Activated effector memory CD4-positive, alpha-beta T cell treated with Interleukin-2 at 50 U/mL for 16 hours (primary cell): Measurements from ENCODE around the gene RAB36.

ENCODE experiments used
- DNase-seq: peaks from one replicate; pipeline ENCODE4 v3.0.0-alpha.2; 2020

The RAB36 gene

DNA sequence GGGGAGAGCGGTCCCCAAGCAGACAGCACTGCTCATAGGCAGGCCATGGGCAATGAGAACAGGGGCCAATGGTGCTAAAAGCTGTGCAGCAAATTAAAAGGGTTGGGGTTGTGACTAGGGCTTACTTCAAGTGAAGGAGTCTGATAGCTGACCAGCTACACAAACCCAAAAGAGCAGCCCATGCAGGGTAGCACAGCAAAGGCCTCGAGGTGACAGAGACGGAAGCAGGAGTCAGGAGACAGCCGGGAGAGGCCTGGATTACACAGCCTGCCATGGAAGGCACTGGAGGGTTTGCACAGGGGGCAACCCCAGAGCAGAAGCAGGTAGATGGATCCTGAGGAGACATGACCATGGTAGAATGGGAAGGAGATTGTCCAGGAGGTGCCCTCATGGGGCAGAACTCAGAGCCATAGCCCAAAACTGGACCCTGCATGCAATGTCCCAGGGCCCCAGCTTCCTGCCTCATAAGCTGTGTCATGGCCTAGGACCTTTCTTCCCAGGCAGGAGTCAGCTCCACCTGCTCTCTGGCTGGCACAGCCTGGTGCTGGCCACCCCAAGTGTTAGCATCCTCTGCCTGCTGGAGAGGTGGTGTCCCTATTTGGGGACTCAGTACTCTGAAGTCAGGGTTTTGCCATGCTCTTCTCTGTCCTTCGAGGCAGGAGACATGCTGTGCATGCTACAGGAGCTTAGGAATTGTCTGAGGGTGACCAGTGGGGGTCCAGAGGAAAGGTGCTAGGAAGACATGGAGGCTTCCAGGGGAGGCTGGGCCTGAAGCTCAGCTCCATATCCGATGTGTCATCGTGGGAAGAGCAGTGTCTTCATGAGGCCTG, 36.8 kb upstream of the RAB36 start:
- no peak for DNase-seq

DNA sequence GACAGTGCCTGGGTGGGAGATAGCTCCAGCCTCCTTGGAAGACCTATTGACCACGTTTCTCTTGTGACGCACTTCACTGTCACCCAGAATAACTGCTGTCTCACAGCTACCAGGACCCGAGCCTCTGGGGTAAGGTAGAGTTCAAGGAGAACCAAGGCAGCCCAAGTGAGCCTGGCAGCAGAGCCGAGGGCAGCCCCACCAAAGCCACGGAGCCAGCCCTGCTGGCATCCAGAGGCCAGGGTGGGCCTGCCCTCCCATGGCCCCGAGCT, 36.3 kb upstream of the RAB36 start:
- no peak for DNase-seq

DNA sequence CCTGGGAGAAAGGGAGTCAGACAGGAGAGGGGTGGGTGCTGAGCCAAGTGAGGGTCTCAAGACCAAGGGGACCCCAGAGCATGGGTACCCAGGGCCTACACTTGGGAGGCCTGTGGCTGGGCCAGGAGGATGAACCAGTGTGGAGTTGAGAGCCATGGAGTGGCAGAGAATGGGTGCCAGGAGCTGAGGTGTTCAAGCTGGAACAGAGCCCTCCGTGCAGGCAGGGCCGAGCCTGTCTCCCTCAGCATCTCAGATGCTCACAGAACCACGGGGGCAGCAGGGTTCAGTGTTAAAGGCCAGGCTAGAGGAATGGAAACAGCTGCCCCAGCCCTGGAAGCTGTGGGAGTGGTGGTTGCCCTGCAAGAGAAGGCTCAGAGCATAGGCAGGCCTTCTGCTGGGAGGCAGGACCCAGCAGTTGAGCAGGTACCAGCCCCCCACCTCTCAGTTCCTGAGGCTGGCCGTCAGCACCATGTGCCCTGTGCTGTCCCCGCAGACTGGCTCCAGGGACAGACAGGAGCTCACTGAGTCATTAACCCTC, 35.8 kb upstream of the RAB36 start:
- no peak for DNase-seq

DNA sequence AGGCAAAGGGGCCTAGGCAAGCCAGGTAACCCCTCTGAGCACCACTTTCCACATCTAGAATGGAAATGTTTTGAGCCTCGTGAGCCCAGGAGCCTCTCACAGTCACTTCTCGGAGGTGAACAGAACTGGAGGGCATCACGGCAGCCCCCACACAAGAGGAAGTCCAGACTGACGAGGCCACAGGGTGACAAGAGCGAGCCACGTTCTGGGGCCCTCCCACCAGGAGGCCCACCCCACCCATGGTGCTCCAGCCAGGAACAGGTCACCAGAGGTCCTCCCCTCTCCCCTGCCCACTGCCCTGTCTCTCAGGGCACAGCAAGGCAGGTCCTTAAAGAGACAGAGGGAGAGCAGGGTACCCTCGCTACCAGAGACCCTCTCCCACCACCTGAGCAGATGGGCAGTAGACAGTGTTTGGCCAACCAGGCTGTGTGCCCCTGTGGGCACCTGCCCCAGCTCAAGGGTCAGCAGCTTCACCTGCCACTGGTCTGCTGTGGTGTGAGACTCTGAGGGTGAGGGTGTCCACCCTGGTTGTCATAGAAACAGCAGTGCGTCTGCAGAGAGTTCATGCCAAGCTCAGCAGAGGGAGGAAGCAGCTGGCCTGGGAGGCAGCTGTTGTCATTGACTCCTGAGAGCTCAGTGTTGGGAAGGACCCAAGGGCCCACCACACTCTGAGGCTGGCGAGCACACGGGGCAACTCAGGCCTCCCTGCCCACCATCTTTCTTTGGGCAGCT, 34.9 kb upstream of the RAB36 start:
- DNase-seq, result no peak

DNA sequence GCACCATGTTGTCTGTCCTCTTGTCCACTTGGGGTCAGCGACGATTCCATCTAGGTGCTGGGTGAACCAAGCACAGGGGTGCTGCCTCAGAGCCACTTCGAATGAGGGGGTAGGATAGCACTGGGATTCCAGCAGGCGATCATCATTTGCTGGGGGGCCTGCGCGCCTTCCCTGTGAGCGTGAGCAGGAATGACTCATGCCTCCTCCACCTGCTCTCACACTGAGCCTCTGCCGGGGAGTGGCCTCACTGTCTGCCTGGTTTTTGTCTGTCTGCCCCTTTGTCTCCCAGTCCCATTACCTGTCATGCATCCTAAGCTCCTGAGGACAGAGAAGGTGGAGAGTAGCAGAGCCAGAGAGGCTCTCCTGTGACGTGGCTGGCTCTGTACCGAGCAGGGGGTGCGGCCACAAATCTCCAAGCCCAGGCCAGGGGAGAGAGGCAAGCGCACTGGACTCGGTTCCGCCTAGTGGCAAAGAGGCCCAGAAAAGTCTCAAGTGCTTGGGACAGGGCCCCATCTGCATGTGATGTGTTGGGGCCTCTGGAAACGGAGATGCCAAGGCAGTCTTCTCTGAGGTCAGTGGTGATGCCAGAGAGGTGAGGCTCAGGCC, 34.3 kb upstream of the RAB36 start:
- no peak for DNase-seq

DNA sequence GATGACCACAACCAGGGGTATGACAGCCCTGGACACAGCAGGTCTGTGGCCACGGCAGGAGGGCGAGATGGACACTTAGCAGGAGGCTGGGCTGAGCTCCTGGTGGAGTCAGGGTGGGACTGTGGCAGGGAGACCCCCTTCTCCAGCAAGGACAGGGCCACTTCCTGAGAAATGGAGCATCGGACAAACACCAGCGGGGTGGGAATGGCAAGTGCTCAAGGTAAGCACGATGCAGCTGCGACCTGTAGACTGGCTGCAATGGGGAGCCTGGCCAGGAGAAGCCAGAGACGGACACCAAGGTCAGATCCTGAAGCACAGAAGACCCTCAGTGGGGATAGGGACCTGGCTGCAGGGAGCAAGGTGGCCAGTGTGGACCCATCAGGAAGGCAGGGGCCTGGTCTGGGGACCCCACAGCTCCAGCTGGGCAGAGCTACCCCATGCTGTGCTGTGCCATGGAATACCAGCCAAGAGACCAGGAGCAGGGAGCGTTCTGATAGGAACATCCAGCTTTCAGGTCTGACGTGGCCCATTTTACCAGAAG, 32.7 kb upstream of the RAB36 start:
- no peak for DNase-seq

DNA sequence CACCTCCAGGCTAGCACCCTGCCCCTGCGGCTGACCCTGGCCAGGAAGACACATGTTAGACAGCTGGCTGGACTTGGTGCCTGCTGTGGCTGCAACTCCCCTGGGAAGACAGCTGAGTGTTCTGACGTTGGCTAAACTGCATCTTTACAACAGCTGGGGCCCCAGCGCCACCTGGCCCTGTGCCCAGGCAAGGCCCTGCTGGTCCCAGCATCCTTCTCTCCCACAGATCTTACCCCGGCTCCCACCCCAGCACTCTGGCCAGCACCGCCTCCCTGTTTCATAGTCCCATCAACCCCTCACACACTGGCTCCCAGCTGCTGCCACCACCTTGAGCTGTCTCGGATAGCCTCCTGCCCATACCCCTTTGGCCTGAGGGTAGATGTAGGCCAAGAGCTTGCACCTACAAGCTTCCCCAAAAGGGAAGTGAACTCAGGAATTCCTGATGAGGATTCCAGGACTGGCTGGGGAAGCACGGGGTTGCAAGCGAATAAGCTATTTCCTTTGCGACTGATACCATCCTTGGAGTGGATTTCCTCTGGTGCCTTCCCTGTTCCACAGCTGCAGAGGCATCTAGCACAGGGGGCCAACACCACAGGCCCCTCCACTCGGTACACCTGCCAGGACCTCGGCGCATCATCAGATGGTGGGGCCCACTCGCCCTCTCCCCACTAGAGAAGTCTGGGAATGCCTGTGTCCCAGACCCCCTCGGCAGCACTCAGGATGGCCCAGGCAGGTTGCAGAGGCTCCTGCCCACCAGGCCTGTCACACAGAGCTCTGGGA, 32.0 kb upstream of the RAB36 start:
- no peak for DNase-seq

DNA sequence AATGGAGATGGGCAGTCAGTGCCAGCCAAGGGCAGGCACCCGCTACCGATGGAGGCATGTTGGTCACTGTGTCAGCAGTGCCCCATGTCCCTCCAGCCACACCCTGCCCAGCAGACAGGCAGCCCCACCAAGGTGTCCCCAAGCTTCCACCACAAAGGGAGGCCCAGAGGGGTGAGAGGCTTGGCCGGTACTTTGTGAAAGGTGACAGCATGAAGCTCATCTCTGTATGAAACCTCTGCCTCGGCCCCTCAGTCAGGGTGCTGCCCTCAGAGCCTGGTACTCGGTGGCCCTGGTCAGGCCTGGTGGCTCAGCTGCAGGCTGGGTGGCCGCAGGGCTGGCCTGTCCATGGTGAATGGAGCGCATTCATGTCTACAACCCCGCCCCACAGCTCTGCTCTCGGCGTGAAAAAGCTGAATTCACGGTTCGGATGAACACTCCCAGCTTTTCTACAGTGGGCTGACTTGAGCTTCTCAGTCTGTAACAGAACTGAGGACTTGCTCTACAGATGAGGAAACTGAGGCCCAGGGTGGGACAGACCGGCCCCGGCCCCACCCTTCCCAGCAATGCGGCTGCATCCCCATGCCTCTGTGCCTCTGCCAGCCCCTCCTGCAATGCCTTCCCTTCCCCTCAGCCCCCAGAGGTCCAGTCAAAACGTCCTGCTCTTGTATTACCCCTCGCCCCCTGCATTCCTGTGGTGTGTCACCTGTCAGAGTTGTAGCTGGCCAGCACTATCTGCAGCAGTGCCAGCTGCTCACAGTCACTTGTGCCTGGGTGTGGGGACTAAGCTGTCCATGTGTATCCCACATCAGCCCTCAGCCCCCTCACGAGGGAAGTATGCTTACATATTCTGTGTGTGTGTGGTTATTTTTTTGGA, 31.2 kb upstream of the RAB36 start:
- DNase-seq, result no peak

DNA sequence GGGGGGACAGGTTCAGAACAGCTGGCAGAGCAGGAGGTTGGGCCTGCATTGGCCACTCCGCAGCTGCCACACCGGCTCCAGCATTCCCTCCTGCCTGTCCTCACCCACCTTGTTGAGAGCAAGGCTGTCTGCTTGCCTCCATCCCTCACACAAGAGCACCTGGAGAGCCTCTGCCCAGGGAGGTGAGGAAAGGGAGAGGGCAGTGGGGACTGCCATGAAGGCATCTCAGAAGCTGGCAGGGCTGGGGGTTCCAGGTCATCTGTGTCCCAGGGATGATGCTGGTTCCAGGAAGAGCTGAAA, 30.6 kb upstream of the RAB36 start:
- DNase-seq, result no peak

DNA sequence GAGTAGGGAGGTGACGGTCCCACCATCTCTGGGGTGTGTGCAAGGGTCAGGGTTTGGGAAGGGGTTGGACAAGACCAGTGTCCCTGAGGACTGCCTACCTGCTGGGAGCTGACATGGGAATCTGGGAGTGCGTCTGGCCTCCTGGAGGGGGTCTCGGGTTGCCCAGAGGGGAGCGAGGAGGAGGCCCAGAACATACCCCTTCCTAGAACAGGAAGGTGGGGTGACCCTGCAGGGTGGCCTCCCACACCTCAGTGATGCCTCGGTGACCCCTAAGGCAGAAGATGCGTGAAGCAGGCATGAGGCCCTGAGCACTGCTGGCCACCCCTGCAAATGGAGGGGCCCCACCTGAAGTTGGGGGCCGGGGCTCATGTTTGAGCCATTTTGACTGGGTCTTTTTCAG, 29.9 kb upstream of the RAB36 start:
- DNase-seq, result no peak

DNA sequence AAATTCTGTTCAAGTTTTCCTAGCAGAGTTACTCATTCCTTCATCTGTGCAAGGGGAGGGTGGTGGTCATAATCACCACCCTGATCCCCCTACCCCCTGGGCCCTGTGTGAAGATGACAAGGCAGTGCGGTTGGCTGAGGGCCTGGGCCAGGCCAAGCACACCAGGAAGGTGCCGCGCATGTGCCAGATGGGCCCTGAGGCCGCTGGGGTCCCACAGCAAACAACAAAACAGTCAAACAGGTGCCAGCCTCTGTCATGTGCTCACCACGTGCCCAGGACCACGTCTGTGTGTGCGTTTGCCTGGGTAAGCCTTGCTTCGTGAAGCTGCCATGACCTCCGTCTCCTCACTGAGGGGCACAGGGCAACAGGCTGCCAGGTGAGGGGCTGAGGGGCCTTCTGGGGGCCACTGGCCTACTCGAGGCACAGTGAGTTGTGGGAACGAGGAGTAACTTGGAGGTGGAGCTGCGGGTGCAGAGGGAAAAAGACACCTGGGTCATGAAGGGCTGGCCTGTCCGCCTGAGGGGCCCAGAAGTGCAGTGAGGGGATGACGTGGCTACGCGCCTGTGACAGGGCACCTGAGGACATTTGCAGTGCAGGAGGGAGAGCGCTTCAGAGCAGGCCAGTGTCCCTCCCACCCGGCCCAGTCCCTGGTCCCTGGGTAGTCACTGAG, 29.3 kb upstream of the RAB36 start:
- DNase-seq, result no peak

DNA sequence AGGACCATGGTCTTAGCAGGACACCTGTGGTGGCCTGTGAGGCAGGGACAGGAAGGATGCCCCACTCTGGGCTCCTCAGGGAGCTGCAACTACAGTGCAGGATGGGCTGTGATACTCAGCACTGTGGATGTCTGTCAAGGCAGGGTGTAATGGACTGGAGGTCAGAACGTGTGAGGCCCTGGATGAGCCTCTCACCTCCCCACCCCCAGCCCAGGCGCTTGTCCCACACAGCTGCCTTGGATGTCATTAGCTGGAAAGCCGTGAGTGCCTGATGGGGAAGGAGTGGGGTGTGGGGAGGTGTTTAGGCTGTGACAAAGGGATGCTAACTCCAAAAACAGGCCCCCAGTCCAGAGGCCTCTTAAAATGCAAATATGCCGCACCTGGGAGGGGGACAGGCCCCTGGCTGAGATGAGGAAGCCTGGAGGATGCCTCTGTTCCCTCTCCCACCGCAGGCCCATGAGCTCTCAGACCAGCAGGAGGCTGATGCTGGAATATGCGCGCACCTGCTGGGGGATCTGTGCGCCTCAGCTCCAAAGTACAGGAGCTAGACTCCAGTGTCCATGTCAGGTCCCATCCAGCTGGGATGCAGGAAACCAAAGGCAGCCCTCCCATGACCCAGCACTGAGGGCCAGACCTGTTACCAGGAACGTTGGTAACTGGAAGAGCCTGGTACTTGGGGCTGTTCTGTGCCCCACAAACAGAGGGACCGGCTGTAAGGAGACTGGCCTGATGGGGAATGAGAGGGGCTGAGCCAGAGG, 28.6 kb upstream of the RAB36 start:
- DNase-seq, result no peak

DNA sequence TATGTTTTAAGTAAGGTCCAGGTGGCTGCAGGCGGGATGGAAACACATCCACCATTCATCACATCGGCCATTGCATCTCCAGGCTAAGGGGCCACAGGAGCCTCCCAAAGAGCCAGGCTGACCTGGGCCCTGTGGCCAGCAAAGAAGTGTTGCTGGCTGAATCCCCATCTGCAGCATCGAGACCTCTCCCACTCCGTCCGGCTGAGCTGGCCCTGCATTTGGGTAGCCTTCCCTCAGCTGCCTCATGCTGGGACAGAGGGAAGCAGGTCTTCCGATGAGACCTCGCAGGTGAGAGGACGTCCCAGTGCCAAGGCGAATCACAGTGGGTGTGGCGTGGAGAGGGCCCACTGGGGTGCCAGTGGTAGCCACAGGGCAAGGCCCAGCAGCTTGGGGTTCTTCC, 28.0 kb upstream of the RAB36 start:
- no peak for DNase-seq

DNA sequence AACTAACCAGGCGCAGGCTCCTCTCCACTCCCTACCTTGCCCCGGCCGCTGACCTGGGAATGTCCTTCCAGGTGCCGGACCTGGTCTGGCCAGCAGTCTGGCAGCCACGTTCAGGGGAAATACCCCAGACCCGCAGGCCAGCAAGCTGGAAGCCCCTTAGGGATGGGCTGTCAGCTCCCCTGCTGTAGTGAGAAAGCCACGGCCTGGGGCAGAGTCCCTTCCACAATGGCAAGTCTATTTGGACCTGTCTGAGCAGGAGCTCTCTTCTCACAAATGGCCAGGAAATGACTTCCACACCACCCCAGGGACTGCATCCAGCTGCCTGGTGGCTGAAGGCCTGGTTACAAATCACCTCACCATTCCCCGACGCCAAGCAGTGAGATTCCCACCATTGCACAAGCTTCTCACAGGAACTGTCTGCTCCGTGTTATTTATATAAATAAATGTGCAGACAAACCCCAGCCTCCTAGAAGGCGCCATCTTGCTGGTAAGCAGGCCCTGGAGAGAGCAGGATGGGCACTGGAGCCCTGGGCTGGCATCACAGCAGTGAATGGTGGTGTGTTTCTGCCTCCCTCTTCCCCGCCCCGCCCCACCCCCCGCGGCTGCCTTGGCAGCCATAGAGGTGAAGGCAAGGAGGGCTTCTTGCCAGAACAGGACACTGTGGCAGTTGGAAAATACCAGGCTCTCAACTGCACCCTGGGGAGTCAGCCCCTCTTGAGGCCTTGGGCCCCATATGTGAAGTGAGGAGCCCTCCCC, 27.2 kb upstream of the RAB36 start:
- DNase-seq, result no peak

DNA sequence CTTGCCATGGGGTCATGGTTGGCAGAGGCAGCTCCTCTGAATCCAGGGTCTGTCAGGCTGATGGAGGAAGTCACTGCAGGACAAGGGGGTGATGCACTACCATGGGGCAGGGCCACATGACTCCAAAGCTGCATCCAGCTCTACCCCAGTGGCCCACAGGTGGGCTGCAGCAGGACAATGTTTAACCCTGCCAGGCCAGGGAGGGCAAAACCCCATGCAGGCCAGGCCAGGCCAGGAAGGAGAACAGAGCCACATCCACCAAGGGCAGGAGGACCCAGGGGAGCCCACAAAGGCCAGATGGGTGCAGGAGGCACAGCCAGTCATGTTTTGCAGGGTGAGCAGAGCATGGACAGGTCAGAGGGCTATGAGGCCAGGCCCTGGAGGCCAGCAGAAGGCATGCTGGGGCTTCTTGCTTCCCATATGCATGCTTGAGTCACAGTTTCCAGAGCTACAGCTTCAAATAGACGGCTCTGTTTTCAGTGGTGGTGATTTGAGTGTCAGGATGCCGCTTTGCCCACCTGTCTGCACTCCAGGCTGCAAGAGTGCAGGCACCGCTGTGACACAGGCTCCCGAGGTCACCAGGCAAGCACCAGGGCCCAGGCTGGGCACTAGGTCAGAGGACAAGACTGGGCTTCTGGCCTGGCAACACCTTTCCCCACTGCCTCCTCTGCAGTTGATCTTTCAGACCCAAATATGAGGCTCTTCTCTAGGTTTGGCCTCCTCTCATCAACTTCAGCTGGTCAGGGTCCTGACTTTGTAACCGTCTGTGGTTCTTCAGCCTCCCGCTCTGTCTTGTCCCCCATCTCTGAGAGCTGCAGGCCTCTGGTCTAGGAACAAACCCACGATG, 26.4 kb upstream of the RAB36 start:
- no peak for DNase-seq

DNA sequence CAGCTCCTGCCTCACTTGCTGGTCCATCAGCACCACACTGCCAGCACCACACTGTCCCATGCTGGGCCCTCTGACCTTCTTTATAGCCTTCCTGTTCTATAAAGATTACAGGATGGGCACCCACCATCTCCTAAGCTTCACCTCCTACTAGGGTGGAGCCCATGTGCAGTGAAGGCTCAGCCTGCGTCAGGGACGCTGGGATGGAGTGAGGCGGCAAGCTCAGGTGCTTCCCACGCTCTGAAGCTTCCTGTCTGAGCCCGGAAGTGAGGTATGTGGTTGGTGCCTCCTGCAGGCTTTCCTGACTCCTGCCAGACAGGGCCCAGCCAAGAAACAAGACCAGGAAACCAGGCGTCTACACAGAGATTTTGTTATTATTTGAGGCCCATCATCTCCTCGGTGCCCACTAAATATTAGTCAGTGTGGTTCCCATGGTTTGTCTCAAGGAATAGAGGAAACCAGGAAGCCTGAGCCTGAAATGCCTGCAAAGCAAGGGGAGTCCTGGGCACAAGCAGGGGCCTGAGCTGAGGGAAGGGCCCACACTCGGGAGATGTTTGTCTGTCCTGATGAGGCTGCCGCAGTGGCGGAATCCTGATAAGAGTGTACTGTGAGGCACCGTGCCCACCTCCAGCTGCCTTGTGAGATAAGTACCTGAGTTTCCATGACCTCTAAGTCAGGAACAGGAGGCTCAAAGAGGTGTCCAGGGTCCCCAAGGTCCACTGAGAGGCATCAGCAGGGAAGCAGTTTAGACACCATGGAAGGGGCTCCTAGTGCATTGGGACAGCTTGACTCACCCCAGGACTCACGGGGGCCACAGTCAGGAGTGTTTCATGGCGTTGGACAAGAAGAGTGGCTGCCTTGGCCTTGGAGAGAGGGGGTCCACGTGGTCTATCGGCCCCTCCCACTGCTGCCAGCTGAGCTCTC, 25.5 kb upstream of the RAB36 start:
- peak; percentile 48 for DNase-seq

DNA sequence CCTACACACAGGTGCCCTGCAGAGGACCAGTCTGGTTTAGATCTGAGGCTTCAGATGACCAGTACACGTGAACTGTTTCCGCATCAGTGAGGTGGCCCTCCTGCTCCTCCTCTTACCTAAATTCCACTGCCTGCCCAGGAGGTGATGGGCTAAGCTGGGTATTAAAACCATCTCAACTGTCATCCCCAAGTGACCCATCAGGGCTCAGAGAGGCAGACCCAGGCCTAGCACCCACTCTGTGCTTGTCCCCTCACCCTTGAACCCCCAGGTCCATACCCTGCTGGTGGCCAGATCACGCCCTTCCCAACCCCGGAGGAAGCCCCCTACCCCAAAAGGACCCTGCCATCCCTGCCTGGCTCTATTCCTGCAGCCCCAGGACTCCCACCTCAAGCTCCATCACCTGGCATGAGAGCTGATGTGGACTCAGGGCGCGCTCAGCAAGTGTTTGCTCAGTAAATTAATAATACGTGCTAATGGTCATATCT, 24.8 kb upstream of the RAB36 start:
- no peak for DNase-seq

DNA sequence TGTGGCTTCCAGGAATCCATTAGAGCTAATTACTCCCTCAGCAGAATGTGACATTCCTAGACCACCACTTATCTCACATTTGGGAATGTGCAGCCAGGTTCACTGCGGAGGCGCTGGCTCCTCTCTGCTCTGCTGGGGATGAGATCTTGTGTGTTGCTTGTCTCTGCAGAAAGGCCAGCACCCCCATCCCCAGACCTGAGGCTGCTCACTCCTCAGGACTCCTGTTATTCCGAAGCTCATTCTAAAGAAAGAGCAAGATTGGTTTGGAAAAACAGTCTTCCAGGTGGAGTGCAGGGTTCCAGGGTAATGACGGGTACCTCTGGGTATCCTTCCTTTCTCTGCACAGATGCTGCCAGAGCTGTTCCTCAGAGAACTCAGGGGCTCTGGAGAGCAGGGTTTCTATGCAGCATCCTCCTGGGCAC, 24.3 kb upstream of the RAB36 start:
- DNase-seq, result no peak
